HepG2 (cell line): ENCODE results near the gene MAGEH1.

Experiments
- CTCF ChIP-seq: sonication (generic); formaldehyde crosslinking; IDR thresholded peaks from 2 replicates; pipeline ENCODE4 v1.5.0; 2020; ENCODE audit warnings: mild to moderate bottlenecking, missing genetic modification reagents, moderate library complexity
- EP300 ChIP-seq, 3 experiments: sonication (generic) in 1 of 3; formaldehyde crosslinking in 1 of 3; IDR thresholded peaks; 2 replicates each; pipeline versions ENCODE4 v1.5.1 to v1.6.1; 2011 to 2020; ENCODE audit warnings: low read depth in 2 of 3, low read length in 2 of 3, borderline replicate concordance in 1 of 3, improper control_type of control experiment in 1 of 3, mild to moderate bottlenecking in 1 of 3, missing genetic modification reagents in 1 of 3, moderate library complexity in 1 of 3
- ZBTB43 ChIP-seq: sonication (generic); formaldehyde crosslinking; conservative IDR thresholded peaks from 2 replicates; pipeline ENCODE4 v1.4.0; 2020; ENCODE audit warnings: missing genetic modification reagents
- TF ChIP-seq, protein P1 (sequence below): sonication (generic); formaldehyde crosslinking; IDR thresholded peaks from 2 replicates; pipeline ENCODE4 v1.8.0; 2022; ENCODE audit warnings: mild to moderate bottlenecking, missing genetic modification reagents

DNA sequence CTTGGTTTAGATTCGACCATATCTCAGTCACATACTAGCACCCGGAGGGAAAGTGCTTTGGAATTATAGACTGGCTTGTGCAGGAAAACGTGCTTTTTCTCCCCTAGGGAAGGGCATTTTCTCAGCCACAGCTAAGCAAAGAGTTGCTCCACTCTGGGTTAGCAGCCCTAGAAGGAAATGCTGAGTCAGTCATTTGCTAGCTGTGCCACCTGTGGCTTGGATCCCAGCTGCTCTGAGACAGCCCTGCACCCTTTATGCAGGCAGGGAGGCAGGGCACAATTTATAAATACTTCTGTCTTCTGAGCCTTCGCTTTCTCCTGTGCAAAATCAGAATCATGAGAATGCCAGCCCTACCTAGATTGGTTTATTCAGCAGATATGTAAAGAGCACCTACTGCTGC, 39.0 kb downstream of the MAGEH1 start:
- TF ChIP-seq ZBTB43 (CRISPR knock-in tag) (no peak), CTCF (CRISPR knock-in tag) (no peak), EP300 (IDR thresholded peaks at IDR 0.05; ENCODE audit: low read depth in 2 of 2, low read length in 2 of 2) (no peak), EP300 (CRISPR knock-in tag; IDR thresholded peaks at IDR 0.05; ENCODE audit: borderline replicate concordance) (no peak)
- TF ChIP-seq, protein P1, sequence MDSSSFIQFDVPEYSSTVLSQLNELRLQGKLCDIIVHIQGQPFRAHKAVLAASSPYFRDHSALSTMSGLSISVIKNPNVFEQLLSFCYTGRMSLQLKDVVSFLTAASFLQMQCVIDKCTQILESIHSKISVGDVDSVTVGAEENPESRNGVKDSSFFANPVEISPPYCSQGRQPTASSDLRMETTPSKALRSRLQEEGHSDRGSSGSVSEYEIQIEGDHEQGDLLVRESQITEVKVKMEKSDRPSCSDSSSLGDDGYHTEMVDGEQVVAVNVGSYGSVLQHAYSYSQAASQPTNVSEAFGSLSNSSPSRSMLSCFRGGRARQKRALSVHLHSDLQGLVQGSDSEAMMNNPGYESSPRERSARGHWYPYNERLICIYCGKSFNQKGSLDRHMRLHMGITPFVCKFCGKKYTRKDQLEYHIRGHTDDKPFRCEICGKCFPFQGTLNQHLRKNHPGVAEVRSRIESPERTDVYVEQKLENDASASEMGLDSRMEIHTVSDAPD (CRISPR knock-in tag), result no peak
